HG03521 (cell line): ENCODE measurements around the gene COL25A1.

Experiments used
- ATAC-seq: cut with Tn5 transposase; IDR thresholded peaks from one replicate; pipeline ENCODE4 v1.9.1; 2021; ENCODE audit warnings: mild to moderate bottlenecking, moderate library complexity; ENCODE audit not compliant: unreplicated experiment

The COL25A1 gene

GRCh38 chr4:109216085-109216696 is 86.3 kb downstream of the COL25A1 start:
- ATAC-seq: no peak

GRCh38 chr4:109215506-109215905 is 87.0 kb downstream of the COL25A1 start:
- ATAC-seq: no peak

GRCh38 chr4:109214622-109215301 is 87.7 kb downstream of the COL25A1 start:
- ATAC-seq: no peak

- ATAC-seq: no peak
Observed at GRCh38 chr4:109213056-109213455, 89.4 kb downstream of the COL25A1 start.

- no peak for ATAC-seq
Observed at GRCh38 chr4:109211671-109212070, 90.8 kb downstream of the COL25A1 start.

- ATAC-seq: no peak
Observed at GRCh38 chr4:109209647-109210046, 92.8 kb downstream of the COL25A1 start.

- no peak for ATAC-seq
Observed at GRCh38 chr4:109207898-109208297, 94.6 kb downstream of the COL25A1 start.

- ATAC-seq: no peak
Observed at GRCh38 chr4:109207061-109207460, 95.4 kb downstream of the COL25A1 start.

- ATAC-seq: no peak
Observed at GRCh38 chr4:109206620-109207019, 95.8 kb downstream of the COL25A1 start.

- ATAC-seq: no peak
Observed at GRCh38 chr4:109205186-109205585, 97.3 kb downstream of the COL25A1 start.

GRCh38 chr4:109199585-109199984 is 102.9 kb downstream of the COL25A1 start:
- no peak for ATAC-seq

GRCh38 chr4:109195646-109196045 is 106.8 kb downstream of the COL25A1 start:
- ATAC-seq: no peak

- no peak for ATAC-seq
Observed at GRCh38 chr4:109191216-109191615, 111.2 kb downstream of the COL25A1 start.

GRCh38 chr4:109186458-109186945 is 116.0 kb downstream of the COL25A1 start:
- ATAC-seq: no peak

GRCh38 chr4:109185951-109186350 is 116.5 kb downstream of the COL25A1 start:
- ATAC-seq: no peak

GRCh38 chr4:109185548-109185947 is 116.9 kb downstream of the COL25A1 start:
- ATAC-seq: no peak

- ATAC-seq: no peak
Observed at GRCh38 chr4:109184491-109184961, 117.9 kb downstream of the COL25A1 start.

- no peak for ATAC-seq
Observed at GRCh38 chr4:109183931-109184490, 118.4 kb downstream of the COL25A1 start.

GRCh38 chr4:109182696-109183095 is 119.8 kb downstream of the COL25A1 start:
- no peak for ATAC-seq

- no peak for ATAC-seq
Observed at GRCh38 chr4:109179061-109179460, 123.4 kb downstream of the COL25A1 start.

- ATAC-seq: no peak
Observed at GRCh38 chr4:109177096-109177810, 125.2 kb downstream of the COL25A1 start.
